Activated naive CD8-positive, alpha-beta T cell treated with anti-CD3 and anti-CD28 coated beads, Interleukin-2, amount 50 U/mL, for 24 hours (primary cell): ENCODE results near the gene TSPEAR.

ENCODE experiments used
- ATAC-seq: fragments of 150-1000 bp; cut with Tn5 transposase; one replicate; pipeline ENCODE4 v1.10.0; 2021
- DNase-seq: peaks from one replicate; pipeline ENCODE4 v3.0.0; 2021
- H3K27ac Mint-ChIP-seq: one replicate; pipeline ENCODE4 v1.8.0; 2021; ENCODE audit warnings: mild to moderate bottlenecking, mixed read lengths
- H3K27me3 Mint-ChIP-seq: one replicate; pipeline ENCODE4 v1.8.0; 2021; ENCODE audit warnings: mixed read lengths
- H3K36me3 Mint-ChIP-seq: one replicate; pipeline ENCODE4 v1.8.0; 2021; ENCODE audit warnings: low read depth, mixed read lengths
- H3K4me1 Mint-ChIP-seq: one replicate; pipeline ENCODE4 v1.8.0; 2021; ENCODE audit warnings: mixed read lengths
- H3K4me3 Mint-ChIP-seq: one replicate; pipeline ENCODE4 v1.8.0; 2021; ENCODE audit warnings: mild to moderate bottlenecking, moderate library complexity, mixed read lengths
- H3K9me3 Mint-ChIP-seq: one replicate; pipeline ENCODE4 v1.8.0; 2021; ENCODE audit warnings: mixed read lengths

Gene TSPEAR

DNA sequence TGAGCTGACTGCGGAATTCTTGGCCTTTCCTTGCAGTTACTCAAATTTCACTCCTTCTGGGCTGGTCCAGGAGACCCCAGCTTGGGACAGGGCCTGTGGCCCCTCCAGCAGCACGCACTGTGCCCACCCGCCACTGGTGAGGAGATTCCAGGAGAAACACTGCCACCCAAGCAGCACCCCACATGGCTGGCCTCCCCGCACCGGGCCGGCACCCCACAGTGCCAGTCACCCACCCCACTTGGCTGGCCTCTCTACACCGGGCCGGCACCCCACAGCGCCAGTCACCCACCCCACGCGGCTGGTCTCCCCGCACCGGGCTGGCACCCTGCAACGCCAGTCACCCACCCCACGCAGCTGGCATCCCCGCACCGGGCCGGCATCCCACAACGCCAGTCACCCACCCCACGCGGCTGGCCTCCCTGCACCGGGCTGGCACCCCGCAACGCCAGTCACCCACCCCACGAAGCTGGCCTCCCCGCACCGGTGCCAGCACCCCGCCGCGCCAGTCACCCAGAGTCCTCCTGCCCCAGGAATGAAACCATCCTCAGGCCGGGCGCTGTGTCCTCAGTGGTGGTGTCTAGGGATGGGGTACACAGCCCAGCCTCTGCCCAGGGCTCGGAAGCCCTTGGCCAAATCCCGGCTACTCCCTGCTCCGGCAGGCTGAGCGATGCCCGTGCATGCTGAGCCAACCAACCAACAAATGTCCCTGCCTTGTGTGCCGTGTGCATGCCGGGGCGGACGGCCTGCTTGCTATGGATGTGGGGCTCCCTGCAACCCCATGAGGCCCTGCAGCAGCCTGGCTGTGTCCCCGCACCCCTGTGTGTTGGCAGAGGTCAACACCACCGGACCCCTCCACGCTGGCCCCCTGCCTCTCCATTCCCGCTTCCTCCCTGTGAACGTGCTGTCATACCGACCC, 38.6 kb upstream of the TSPEAR start:
- H3K27ac Mint-ChIP-seq, result no peak overlapping the region

DNA sequence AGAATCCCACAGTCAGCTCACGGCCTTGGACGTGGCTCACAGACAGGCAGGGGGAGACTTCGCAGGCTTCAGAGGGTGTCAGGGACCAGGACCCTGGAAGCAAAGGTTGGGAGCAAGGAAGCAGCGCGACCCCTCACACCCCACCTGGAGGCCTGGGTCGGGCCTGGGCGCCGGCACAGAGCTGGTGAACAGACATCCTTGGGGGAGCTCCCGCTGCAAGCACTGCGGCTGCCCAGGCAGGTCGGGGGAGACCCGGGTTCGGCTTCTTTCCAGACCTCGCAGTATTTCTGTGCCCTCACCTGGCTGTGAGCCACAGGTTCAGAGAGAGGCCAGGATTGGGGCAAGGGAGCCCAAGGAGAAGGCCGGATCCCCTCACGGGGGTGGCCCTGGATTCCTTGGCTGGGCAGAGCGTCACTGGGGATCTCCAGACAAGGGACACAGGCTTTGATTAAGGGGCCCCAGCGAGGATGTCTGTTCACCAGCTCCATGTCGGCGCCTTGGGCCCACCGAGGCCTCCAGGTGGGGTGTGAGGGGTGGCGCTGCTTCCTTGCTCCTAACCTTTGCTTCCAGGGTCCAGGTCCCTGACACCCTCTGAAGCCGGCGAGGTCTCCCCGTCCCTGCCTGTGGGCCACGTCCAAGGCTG, 37.9 kb upstream of the TSPEAR start:
- DNase-seq (no peak), ATAC-seq (no peak)
- Mint-ChIP-seq H3K36me3 (no peaks in the 10 kb centered on the region), H3K4me1 (no peaks in the 10 kb centered on the region), H3K4me3 (no peak overlapping the region), H3K27me3 (peaks cover 13% of the 10 kb centered on the region), H3K27ac (no peak overlapping the region), H3K9me3 (no peaks in the 10 kb centered on the region)

More for the DNA sequence above, 38.6 kb upstream of the TSPEAR start:
- H3K4me1 Mint-ChIP-seq, result no peaks in the 10 kb centered on the region
- H3K4me3 Mint-ChIP-seq, result no peak overlapping the region
- H3K9me3 Mint-ChIP-seq, result no peaks in the 10 kb centered on the region
- no peak for DNase-seq
- H3K36me3 Mint-ChIP-seq, result no peaks in the 10 kb centered on the region
- ATAC-seq, result no peak
- peaks cover 13% of the 10 kb centered on the region for H3K27me3 Mint-ChIP-seq

DNA sequence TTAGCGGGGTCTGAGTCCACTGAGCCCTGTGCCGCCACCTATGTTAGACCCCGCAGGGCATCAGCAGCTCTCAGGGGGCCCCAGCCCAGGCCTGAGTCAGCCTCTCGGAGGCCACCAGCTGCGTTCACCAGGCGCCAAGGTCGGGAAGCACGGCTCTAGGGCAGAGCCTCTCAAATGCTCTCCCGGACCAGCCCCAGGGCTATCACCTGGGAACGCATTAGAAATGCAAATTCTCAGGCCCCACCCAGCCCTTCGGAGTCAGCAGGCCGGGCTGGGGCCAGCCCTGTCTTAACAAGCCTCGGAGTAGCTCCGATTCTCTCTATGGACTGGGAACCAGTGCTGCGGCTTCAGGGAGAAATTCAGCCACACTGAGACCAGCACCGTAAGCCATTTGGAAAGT, 37.2 kb upstream of the TSPEAR start:
- no peak overlapping the region for H3K27ac Mint-ChIP-seq

DNA sequence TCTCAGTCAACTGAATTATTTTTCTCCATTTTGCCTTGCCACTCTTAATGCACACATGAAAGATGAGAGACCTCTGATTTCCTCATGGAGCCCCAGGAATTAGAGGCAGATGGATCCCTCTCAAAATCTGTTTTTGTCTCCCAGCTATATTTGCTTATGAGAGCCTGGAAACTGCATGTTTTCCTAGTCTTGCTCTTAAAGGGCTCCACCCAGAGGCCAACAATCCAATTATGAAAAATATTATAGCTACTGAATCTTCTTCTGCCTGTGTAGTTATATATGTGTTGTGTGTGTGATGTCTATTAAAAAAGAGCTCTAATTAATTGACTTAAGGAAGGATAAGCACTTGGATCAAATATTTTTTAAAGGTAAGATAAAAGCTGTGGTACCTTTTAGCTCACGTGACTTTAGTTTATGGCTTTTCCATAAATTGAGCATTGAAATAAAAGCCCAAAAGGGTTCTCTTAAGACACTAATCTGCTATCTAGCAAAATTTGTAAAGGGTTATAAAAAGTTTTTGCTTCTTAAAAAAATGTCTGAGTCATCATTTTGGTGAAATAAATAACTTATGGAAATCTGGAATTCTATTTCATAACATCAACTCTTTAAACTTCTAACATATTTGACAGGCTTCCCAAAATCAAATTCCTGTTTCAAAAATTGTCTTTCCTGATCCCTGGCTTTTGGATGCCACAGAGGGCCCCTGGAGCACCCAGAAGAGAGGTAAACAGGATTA, 31.2 kb upstream of the TSPEAR start:
- H3K9me3 Mint-ChIP-seq, result no peaks in the 10 kb centered on the region
- H3K4me3 Mint-ChIP-seq, result no peak overlapping the region
- no peak for ATAC-seq
- H3K27ac Mint-ChIP-seq, result no peak overlapping the region
- no peaks in the 10 kb centered on the region for H3K27me3 Mint-ChIP-seq
- H3K36me3 Mint-ChIP-seq, result no peaks in the 10 kb centered on the region
- no peak for DNase-seq
- H3K4me1 Mint-ChIP-seq, result no peaks in the 10 kb centered on the region

More for the DNA sequence above, 37.2 kb upstream of the TSPEAR start:
- no peak for DNase-seq
- H3K4me1 Mint-ChIP-seq, result no peaks in the 10 kb centered on the region
- peaks cover 13% of the 10 kb centered on the region for H3K27me3 Mint-ChIP-seq
- no peaks in the 10 kb centered on the region for H3K9me3 Mint-ChIP-seq
- no peak overlapping the region for H3K4me3 Mint-ChIP-seq
- no peaks in the 10 kb centered on the region for H3K36me3 Mint-ChIP-seq
- no peak for ATAC-seq

- Mint-ChIP-seq H3K9me3 (no peaks in the 10 kb centered on the region), H3K27me3 (no peaks in the 10 kb centered on the region), H3K4me1 (no peaks in the 10 kb centered on the region), H3K36me3 (no peaks in the 10 kb centered on the region), H3K4me3 (no peak overlapping the region), H3K27ac (no peak overlapping the region)
- no peak for ATAC-seq
- no peak for DNase-seq
These were observed 30.5 kb upstream of the TSPEAR start for GRCh38 chr21:44741921-44742320.

- no peak for ATAC-seq
- no peak overlapping the region for H3K27ac Mint-ChIP-seq
These were observed 29.4 kb upstream of the TSPEAR start for GRCh38 chr21:44740742-44741141.

DNA sequence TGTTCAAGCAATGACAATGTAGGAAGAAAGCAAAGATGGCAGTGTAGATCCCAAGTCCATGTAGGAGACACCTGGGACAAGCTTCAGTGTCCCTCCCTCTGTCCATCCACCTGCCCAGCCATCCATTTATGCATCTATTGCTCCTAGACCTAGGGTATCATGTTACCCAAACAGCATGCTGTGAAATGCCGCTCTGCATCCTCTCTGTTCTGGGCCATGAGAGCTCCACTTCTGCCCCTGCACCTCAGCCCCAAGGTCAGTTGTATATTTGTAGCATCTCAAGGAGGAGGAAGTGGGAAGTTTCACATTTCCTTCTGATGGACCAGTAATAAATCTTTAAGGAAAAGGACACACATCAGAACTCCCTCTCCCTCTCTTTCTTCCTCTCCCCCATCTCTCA, 27.9 kb upstream of the TSPEAR start:
- no peaks in the 10 kb centered on the region for H3K4me1 Mint-ChIP-seq

More at GRCh38 chr21:44740742-44741141, 29.4 kb upstream of the TSPEAR start:
- Mint-ChIP-seq H3K36me3 (no peaks in the 10 kb centered on the region), H3K27me3 (no peaks in the 10 kb centered on the region), H3K4me3 (no peak overlapping the region), H3K9me3 (no peaks in the 10 kb centered on the region), H3K4me1 (no peaks in the 10 kb centered on the region)
- DNase-seq, result no peak

GRCh38 chr21:44738621-44739020, 27.2 kb upstream of the TSPEAR start:
- no peak for ATAC-seq
- no peaks in the 10 kb centered on the region for H3K27me3 Mint-ChIP-seq
- no peaks in the 10 kb centered on the region for H3K9me3 Mint-ChIP-seq
- no peaks in the 10 kb centered on the region for H3K36me3 Mint-ChIP-seq
- no peaks in the 10 kb centered on the region for H3K4me1 Mint-ChIP-seq
- H3K4me3 Mint-ChIP-seq, result no peak overlapping the region
- DNase-seq, result no peak
- H3K27ac Mint-ChIP-seq, result no peak overlapping the region

More for the DNA sequence above, 27.9 kb upstream of the TSPEAR start:
- DNase-seq (no peak), ATAC-seq (no peak)
- Mint-ChIP-seq H3K9me3 (no peaks in the 10 kb centered on the region), H3K4me3 (no peak overlapping the region), H3K36me3 (no peaks in the 10 kb centered on the region), H3K27ac (no peak overlapping the region), H3K27me3 (no peaks in the 10 kb centered on the region)

GRCh38 chr21:44737706-44738354, 26.5 kb upstream of the TSPEAR start:
- Mint-ChIP-seq H3K4me1 (no peaks in the 10 kb centered on the region), H3K9me3 (no peaks in the 10 kb centered on the region), H3K4me3 (no peak overlapping the region), H3K27ac (no peak overlapping the region), H3K36me3 (no peaks in the 10 kb centered on the region), H3K27me3 (no peaks in the 10 kb centered on the region)
- no peak for DNase-seq
- no peak for ATAC-seq

GRCh38 chr21:44736291-44737004, 25.1 kb upstream of the TSPEAR start:
- Mint-ChIP-seq H3K36me3 (no peaks in the 10 kb centered on the region), H3K4me1 (no peaks in the 10 kb centered on the region), H3K9me3 (no peaks in the 10 kb centered on the region), H3K4me3 (no peak overlapping the region), H3K27ac (no peak overlapping the region), H3K27me3 (peaks cover 2% of the 10 kb centered on the region)
- ATAC-seq (no peak), DNase-seq (no peak)

- Mint-ChIP-seq H3K36me3 (no peaks in the 10 kb centered on the region), H3K27me3 (peaks cover 2% of the 10 kb centered on the region), H3K4me1 (no peaks in the 10 kb centered on the region), H3K27ac (no peak overlapping the region), H3K9me3 (no peaks in the 10 kb centered on the region), H3K4me3 (no peak overlapping the region)
- no peak for ATAC-seq
- DNase-seq, result no peak
These were observed 24.4 kb upstream of the TSPEAR start for GRCh38 chr21:44735821-44736220.

GRCh38 chr21:44734841-44735240, 23.5 kb upstream of the TSPEAR start:
- no peak overlapping the region for H3K4me3 Mint-ChIP-seq
- H3K4me1 Mint-ChIP-seq, result no peaks in the 10 kb centered on the region
- ATAC-seq (no peak), DNase-seq (no peak)
- no peaks in the 10 kb centered on the region for H3K9me3 Mint-ChIP-seq
- H3K27me3 Mint-ChIP-seq, result peaks cover 2% of the 10 kb centered on the region
- H3K36me3 Mint-ChIP-seq, result no peaks in the 10 kb centered on the region
- H3K27ac Mint-ChIP-seq, result no peak overlapping the region

DNA sequence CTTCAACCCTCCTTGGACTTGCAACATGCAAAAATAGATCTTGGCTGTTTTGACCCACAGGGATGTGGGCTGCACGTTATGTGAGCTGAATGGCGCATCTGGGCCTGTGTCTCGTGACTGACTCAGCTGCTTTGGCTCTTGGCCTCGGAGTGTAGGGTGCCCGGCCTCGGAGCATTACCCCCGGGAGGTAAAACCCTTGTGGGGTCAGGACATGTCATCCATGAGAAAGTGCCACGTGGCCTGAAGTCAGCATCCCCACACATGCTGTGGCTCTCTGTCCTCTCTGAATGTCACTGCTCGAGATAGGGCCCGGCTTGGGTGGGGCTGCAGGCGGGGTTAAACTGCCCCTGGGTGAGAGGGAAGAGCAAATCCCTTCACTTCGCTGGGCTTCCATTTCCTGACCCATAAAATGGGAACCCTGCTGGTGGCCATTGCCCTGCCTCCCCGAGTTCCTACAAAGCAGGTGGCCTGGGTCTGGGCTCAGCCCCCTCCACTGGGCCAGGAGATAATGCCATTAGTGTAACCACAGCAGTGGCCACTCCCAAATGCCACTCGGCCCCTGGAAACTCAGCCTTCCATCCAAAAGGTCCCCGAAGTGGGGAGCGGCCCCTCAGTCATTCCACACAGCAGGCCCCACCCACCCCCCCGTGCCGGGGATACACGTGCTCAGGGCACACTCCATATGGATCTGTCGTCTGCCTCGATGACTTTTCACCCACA, 22.8 kb upstream of the TSPEAR start:
- Mint-ChIP-seq H3K4me3 (no peak overlapping the region), H3K27me3 (peaks cover 2% of the 10 kb centered on the region), H3K27ac (no peak overlapping the region), H3K36me3 (no peaks in the 10 kb centered on the region), H3K4me1 (no peaks in the 10 kb centered on the region), H3K9me3 (no peaks in the 10 kb centered on the region)
- ATAC-seq, result no peak
- DNase-seq, result no peak
